Activated CD4-positive, alpha-beta T cell treated with anti-CD3 and anti-CD28 coated beads for 4 hours (primary cell): ENCODE measurements around the gene VIPR1.

Experiments
- DNase-seq, 2 donors: peaks; one replicate each; pipeline ENCODE4 v3.0.0-alpha.2; 2020

VIPR1 gene

GRCh38 chr3:42502429-42503250 lies at the start of gene VIPR1:
Gene VIPR1, plus strand, starts transcription at chr3:42502643. Its CDS starts 93 bp downstream, at chr3:42502736.
- peak; percentile 91 to 94 for DNase-seq

GRCh38 chr3:42456211-42456610 lies 46.2 kb upstream of the VIPR1 start:
- no peak for DNase-seq

- no peak for DNase-seq
Measured at GRCh38 chr3:42459151-42459550, 43.3 kb upstream of the VIPR1 start.

GRCh38 chr3:42461762-42462161 lies 40.7 kb upstream of the VIPR1 start:
- DNase-seq: no peak

GRCh38 chr3:42463093-42463492 lies 39.4 kb upstream of the VIPR1 start:
- DNase-seq: no peak

- no peak for DNase-seq
Measured at GRCh38 chr3:42468111-42468510, 34.3 kb upstream of the VIPR1 start.

GRCh38 chr3:42472555-42472954 lies 29.9 kb upstream of the VIPR1 start:
- no peak for DNase-seq

GRCh38 chr3:42473083-42473932 lies 29.1 kb upstream of the VIPR1 start:
- no peak for DNase-seq

- no peak for DNase-seq
Measured at GRCh38 chr3:42476225-42477125, 26.0 kb upstream of the VIPR1 start.

GRCh38 chr3:42477696-42478095 lies 24.7 kb upstream of the VIPR1 start:
- DNase-seq: no peak

- no peak for DNase-seq
Measured at GRCh38 chr3:42478830-42479229, 23.6 kb upstream of the VIPR1 start.

- DNase-seq: no peak
Measured at GRCh38 chr3:42486814-42487565, 15.5 kb upstream of the VIPR1 start.

GRCh38 chr3:42488687-42489086 lies 13.8 kb upstream of the VIPR1 start:
- no peak for DNase-seq

GRCh38 chr3:42489116-42489936 lies 13.1 kb upstream of the VIPR1 start:
- DNase-seq: no peak

- no peak for DNase-seq
Measured at GRCh38 chr3:42489937-42490227, 12.6 kb upstream of the VIPR1 start.

GRCh38 chr3:42490243-42490642 lies 12.2 kb upstream of the VIPR1 start:
- DNase-seq: no peak

GRCh38 chr3:42491881-42492507 lies 10.4 kb upstream of the VIPR1 start:
- no peak for DNase-seq

GRCh38 chr3:42492508-42493080 lies 9.8 kb upstream of the VIPR1 start:
- no peak for DNase-seq

GRCh38 chr3:42493126-42493797 lies 9.2 kb upstream of the VIPR1 start:
- no peak for DNase-seq

- DNase-seq: no peak
Measured at GRCh38 chr3:42493798-42494151, 8.7 kb upstream of the VIPR1 start.
